ENCODE measurements around the gene HTRA2. TPM values are rescaled to one million over a fixed set of nuclear protein-coding genes. Genes with fewer than 3 reads are reported as not detected.

The HTRA2 gene
- total RNA-seq, 1 donor from 2014 or later, result 41.9 TPM

- Mint-ChIP-seq H3K4me1 (ENCODE audit: low read depth) (peaks cover 18% of the 10 kb centered on the region), H3K27me3 (peaks cover 19% of the 10 kb centered on the region), H3K4me3 (ENCODE audit: low read depth) (peak within 1 kb of the TSS; percentile 88), H3K27ac (peak within 1 kb of the TSS; percentile 97), H3K9me3 (ENCODE audit: low read depth) (no peaks in the 10 kb centered on the region), H3K36me3 (ENCODE audit: insufficient read depth) (no peaks in the 10 kb centered on the region)
- TF ChIP-seq CTCF (IDR thresholded peaks at IDR 0.05; ENCODE audit: unreplicated experiment), result no peak
- peak; percentile 82 for DNase-seq (ENCODE audit: low spot score, unreplicated experiment)
These were observed 24.4 kb downstream of the HTRA2 start, which contains the start of the genes DOK1 and LOXL3 for GRCh38 chr2:74553892-74554819. Gene DOK1 (plus strand): TSS chr2:74554720. CDS start chr2:74554755, 35 bp downstream. Gene LOXL3 (minus strand): TSS chr2:74553942. CDS start chr2:74552634, 1,308 bp downstream.

- peak overlapping the region; percentile 96 for H3K27ac Mint-ChIP-seq
- H3K4me1 Mint-ChIP-seq (ENCODE audit: low read depth), result peaks cover 16% of the 10 kb centered on the region
- peak; percentile 8 for TF ChIP-seq CTCF (IDR thresholded peaks at IDR 0.05; ENCODE audit: unreplicated experiment)
- H3K9me3 Mint-ChIP-seq (ENCODE audit: low read depth), result no peaks in the 10 kb centered on the region
- H3K27me3 Mint-ChIP-seq, result peaks cover 19% of the 10 kb centered on the region
- H3K36me3 Mint-ChIP-seq (ENCODE audit: insufficient read depth), result no peaks in the 10 kb centered on the region
- peak; percentile 44 for DNase-seq (ENCODE audit: low spot score, unreplicated experiment)
- peak overlapping the region; percentile 88 for H3K4me3 Mint-ChIP-seq (ENCODE audit: low read depth)
These were observed 25.2 kb downstream of the HTRA2 start for GRCh38 chr2:74554820-74555531.

- H3K36me3 Mint-ChIP-seq (ENCODE audit: insufficient read depth), result no peaks in the 10 kb centered on the region
- no peak for DNase-seq (ENCODE audit: low spot score, unreplicated experiment)
- H3K9me3 Mint-ChIP-seq (ENCODE audit: low read depth), result no peaks in the 10 kb centered on the region
- peaks cover 19% of the 10 kb centered on the region for H3K27me3 Mint-ChIP-seq
- TF ChIP-seq CTCF (IDR thresholded peaks at IDR 0.05; ENCODE audit: unreplicated experiment), result no peak
- H3K4me1 Mint-ChIP-seq (ENCODE audit: low read depth), result peaks cover 16% of the 10 kb centered on the region
- peak overlapping the region; percentile 96 for H3K27ac Mint-ChIP-seq
- peak overlapping the region; percentile 88 for H3K4me3 Mint-ChIP-seq (ENCODE audit: low read depth)
These were observed 25.9 kb downstream of the HTRA2 start for GRCh38 chr2:74555610-74556103.

GRCh38 chr2:74556159-74556558 is 26.4 kb downstream of the HTRA2 start:
- DNase-seq (ENCODE audit: low spot score, unreplicated experiment), result no peak
- H3K27ac Mint-ChIP-seq, result no peak overlapping the region
- no peaks in the 10 kb centered on the region for H3K36me3 Mint-ChIP-seq (ENCODE audit: insufficient read depth)
- no peak for TF ChIP-seq CTCF (IDR thresholded peaks at IDR 0.05; ENCODE audit: unreplicated experiment)
- no peaks in the 10 kb centered on the region for H3K9me3 Mint-ChIP-seq (ENCODE audit: low read depth)
- peaks cover 20% of the 10 kb centered on the region for H3K27me3 Mint-ChIP-seq
- peak overlapping the region; percentile 88 for H3K4me3 Mint-ChIP-seq (ENCODE audit: low read depth)
- peaks cover 16% of the 10 kb centered on the region for H3K4me1 Mint-ChIP-seq (ENCODE audit: low read depth)

- Mint-ChIP-seq H3K4me3 (ENCODE audit: low read depth) (no peak overlapping the region), H3K4me1 (ENCODE audit: low read depth) (peaks cover 16% of the 10 kb centered on the region), H3K27ac (peak overlapping the region; percentile 49), H3K9me3 (ENCODE audit: low read depth) (no peaks in the 10 kb centered on the region), H3K36me3 (ENCODE audit: insufficient read depth) (no peaks in the 10 kb centered on the region), H3K27me3 (peaks cover 20% of the 10 kb centered on the region)
- no peak for TF ChIP-seq CTCF (IDR thresholded peaks at IDR 0.05; ENCODE audit: unreplicated experiment)
- no peak for DNase-seq (ENCODE audit: low spot score, unreplicated experiment)
These were observed 27.2 kb downstream of the HTRA2 start for GRCh38 chr2:74556831-74557370.
